H4 (cell line): ENCODE results near the gene CEP76. TPM values are rescaled to one million over a fixed set of nuclear protein-coding genes. Genes with fewer than 3 reads are reported as not detected.
A peak's percentile ranks its signal among the peaks of the same experiment; 100 is the strongest.
"Not testable (repeated sequence)": the region's sequence is repeated elsewhere in the genome, so short reads cannot be mapped to it uniquely, and the experiment has no call there.

Experiments used
- DNase-seq: peaks from one replicate; pipeline ENCODE4 v3.0.0-alpha.2; 2015; ENCODE audit warnings: low spot score
- total RNA-seq: library from RNA; depleted of rRNA; stranded (reverse); fragments of >200 nt; shearing (Covaris generic); gene quantifications from 2 replicates; pipeline ENCODE4 v1.2.3, GENCODE V29; 2014; rRNA removed

CEP76 gene
- total RNA-seq, 1 experiment from 2014 or later, result 13.2 TPM

DNA sequence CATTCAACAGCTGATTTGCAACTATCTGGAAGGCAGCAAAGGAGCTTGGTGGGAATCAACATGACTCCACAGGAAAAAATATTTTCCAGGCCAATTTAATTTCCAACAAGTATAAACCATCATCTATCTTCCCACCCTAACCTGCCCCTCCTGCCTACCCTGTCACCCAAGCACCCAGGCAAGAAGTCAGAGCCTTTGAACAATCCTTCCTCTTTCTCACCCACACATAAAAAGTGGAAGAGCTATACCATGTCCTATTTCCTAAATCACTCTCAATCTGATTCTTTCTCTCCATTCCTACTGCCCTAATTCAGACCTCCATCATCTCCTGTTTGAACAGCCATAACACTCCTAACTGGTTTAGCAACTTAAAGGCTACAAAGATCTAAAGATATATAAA lies 57.3 kb downstream of the CEP76 start:
- no peak for DNase-seq

- DNase-seq, result not testable (repeated sequence)
These were observed 58.8 kb downstream of the CEP76 start for GRCh38 chr18:12643756-12644155.

- DNase-seq, result no peak
These were observed 61.7 kb downstream of the CEP76 start for GRCh38 chr18:12640881-12641200.

- peak; percentile 75 for DNase-seq
These were observed 62.3 kb downstream of the CEP76 start for GRCh38 chr18:12639990-12640880.

DNA sequence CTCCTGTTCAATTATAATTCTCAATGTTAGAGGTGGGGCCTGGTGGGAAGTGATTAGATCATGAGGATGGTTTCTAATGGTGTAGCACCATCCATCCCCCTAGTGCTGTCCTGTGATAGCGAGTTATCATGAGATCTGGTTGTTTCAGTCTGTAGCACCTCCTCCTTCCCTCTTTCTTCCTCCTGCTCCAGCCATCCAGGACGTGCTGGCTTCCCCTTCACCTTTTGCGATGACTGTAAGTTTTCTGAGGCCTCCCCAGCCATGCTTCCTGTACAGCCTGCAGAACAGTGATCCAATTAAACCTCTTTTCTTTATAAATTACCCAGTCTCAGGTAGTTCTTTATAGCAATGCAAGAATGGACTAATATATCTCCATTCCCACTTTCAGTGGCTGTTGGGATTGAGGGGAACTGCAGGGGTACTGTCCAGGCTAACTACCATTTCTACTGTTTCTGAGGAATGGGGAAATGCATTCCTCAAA lies 63.8 kb downstream of the CEP76 start:
- DNase-seq, result no peak

GRCh38 chr18:12637901-12638643 lies 64.5 kb downstream of the CEP76 start:
- DNase-seq, result no peak

DNA sequence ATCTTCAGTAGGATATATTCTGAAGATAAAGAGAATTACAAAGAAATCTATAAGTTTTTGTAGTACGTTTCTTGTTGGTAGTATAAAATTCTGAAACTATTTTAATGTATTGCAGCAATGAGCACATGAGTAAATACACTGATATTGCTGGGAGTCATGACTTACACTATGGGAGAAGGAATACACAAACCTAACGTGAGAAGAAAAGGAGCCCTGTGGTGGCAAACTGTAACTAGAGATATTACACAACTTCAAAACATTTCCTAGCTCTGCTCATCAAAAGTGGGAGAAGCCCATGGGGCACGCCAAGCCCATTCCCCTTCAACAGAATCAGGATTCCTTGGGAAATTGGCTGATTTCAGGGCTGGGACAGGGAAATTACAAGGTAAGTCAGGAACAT lies 65.1 kb downstream of the CEP76 start:
- DNase-seq, result no peak

GRCh38 chr18:12631831-12632477 lies 70.6 kb downstream of the CEP76 start:
- no peak for DNase-seq

- DNase-seq, result peak; percentile 27
These were observed 72.4 kb downstream of the CEP76 start for GRCh38 chr18:12630136-12630535.

DNA sequence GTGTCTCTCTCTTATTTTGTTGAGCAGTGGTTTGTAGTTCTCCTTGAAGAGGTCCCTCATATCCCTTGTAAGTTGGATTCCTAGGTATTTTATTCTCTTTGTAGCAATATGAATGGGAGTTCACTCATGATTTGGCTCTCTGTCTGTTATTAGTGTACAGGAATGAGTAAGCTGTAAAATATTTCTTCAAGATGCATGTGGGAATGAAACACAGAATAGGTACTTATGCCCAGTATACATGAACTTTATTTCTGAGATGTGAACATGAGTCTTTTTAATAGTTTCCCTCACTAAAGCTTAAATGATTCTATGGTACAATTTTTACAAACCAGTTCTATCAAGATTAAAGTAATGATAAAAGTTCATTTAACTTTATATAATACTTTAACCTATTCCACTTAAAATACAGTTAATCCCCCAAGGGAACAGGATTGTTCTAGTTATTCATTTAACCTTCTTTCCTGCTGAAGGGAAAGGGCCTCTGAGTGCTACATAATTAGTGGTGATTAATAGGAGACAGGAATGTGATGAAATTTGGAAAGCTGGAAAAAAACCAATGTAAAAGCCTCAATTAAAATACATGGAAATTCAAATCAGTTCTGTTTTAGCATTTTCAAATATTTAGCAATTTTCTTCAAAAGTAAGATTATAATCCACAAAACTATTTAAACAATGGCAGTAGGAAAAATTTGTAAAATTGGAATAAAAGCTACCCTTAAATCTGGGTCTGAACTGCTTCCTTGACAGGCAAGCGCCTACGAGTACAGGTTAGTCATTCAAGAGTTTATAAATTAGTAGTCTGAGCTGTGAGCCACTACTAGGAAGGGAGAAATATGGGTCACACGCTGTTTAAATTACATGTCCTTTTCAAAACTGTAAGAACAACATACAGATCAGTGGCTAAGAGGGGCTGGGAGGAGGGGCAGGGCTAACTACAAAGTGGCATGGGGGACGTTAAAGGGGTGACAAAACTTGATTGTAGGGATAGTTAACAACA lies 73.5 kb downstream of the CEP76 start:
- DNase-seq, result peak; percentile 30

DNA sequence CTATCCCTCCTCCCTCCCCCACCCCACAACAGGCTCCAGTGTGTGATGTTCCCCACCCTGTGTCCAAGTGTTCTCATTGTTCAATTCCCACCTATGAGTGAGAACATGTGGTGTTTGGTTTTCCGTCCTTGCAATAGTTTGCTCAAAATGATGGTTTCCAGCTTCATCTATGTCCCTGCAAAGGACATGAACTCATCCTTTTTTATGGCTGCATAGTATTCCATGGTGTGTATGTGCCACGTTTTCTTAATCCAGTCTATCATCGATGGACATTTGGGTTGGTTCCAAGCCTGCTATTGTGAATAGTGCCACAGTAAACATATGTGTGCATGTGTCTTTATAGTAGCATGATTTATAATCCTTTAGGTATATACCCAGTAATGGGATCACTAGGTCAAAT lies 75.3 kb downstream of the CEP76 start:
- DNase-seq, result not testable (repeated sequence)

GRCh38 chr18:12625241-12625640 lies 77.3 kb downstream of the CEP76 start:
- no peak for DNase-seq

Other genes starting within 250 kb of the CEP76 start
- 8.9 and 10.7 TPM in 2 replicates for gene SPIRE1, start 44.6 kb downstream of the CEP76 start, total RNA-seq
- gene PSMG2, start 319 bp upstream of the CEP76 start, total RNA-seq, result 142 and 149 TPM in 2 replicates
- gene PTPN2, start 181.5 kb upstream of the CEP76 start, total RNA-seq, result 26.1 and 31.9 TPM in 2 replicates
- 47.8 and 53.0 TPM in 2 replicates for gene SEH1L, start 245.3 kb upstream of the CEP76 start, total RNA-seq